RWPE2 (cell line): ENCODE data around the gene PPP4R4.

ENCODE experiments used
- ATAC-seq: fragments of 200-7000 bp; cut with Tn5 transposase; 3 replicates; pipeline ENCODE4 v1.9.1; 2021; ENCODE audit warnings: low read depth
- DNase-seq: peaks from one replicate; pipeline ENCODE4 v3.0.0-alpha.2; 2020; ENCODE audit warnings: low spot score
- H3K27ac ChIP-seq: fragments of 450-650 bp; 2 replicates; pipeline ENCODE4 v1.5.1; 2017; ENCODE audit warnings: mild to moderate bottlenecking; ENCODE audit not compliant: poor library complexity, severe bottlenecking
- H3K27me3 ChIP-seq: fragments of 250-450 bp; sonication (Bioruptor Pico); 2 replicates; pipeline ENCODE4 v1.5.1; 2021; ENCODE audit warnings: mild to moderate bottlenecking, moderate library complexity; ENCODE audit not compliant: insufficient read depth, poor library complexity, severe bottlenecking
- H3K36me3 ChIP-seq: fragments of 250-450 bp; sonication (Bioruptor Pico); 2 replicates; pipeline ENCODE4 v1.5.1; 2020; ENCODE audit warnings: low read depth, mild to moderate bottlenecking, moderate library complexity
- H3K4me1 ChIP-seq: fragments of 250-450 bp; sonication (Bioruptor Pico); 2 replicates; pipeline ENCODE4 v1.5.1; 2021; ENCODE audit warnings: mild to moderate bottlenecking, moderate library complexity; ENCODE audit not compliant: insufficient read depth, poor library complexity, severe bottlenecking
- H3K4me3 ChIP-seq: fragments of 250-450 bp; sonication (Bioruptor Pico); 2 replicates; pipeline ENCODE4 v1.5.1; 2021; ENCODE audit warnings: mild to moderate bottlenecking, moderate library complexity; ENCODE audit not compliant: severe bottlenecking
- H3K9me3 ChIP-seq: fragments of 250-450 bp; sonication (Bioruptor Pico); 2 replicates; pipeline ENCODE4 v1.5.1; 2021; ENCODE audit warnings: mild to moderate bottlenecking, moderate library complexity; ENCODE audit not compliant: severe bottlenecking
- CTCF ChIP-seq: fragments of 450-650 bp; IDR thresholded peaks from one replicate; pipeline ENCODE4 v1.5.1; 2017; ENCODE audit warnings: mild to moderate bottlenecking, moderate library complexity; ENCODE audit not compliant: poor library complexity, severe bottlenecking

PPP4R4 gene

GRCh38 chr14:94284221-94284620, 110.1 kb downstream of the PPP4R4 start:
- no peaks in the 10 kb centered on the region for H3K9me3 ChIP-seq
- no peaks in the 10 kb centered on the region for H3K4me1 ChIP-seq
- H3K4me3 ChIP-seq, result no peak overlapping the region
- no peaks in the 10 kb centered on the region for H3K36me3 ChIP-seq
- H3K27ac ChIP-seq, result no peak overlapping the region
- ATAC-seq (no peak), DNase-seq (no peak)
- no peak for TF ChIP-seq CTCF
- no peaks in the 10 kb centered on the region for H3K27me3 ChIP-seq

- Histone ChIP-seq H3K27me3 (no peaks in the 10 kb centered on the region), H3K4me3 (no peak overlapping the region), H3K9me3 (no peaks in the 10 kb centered on the region), H3K27ac (no peak overlapping the region), H3K4me1 (no peaks in the 10 kb centered on the region), H3K36me3 (no peaks in the 10 kb centered on the region)
- ATAC-seq (no peak), DNase-seq (no peak)
- no peak for TF ChIP-seq CTCF
Measured at GRCh38 chr14:94285158-94285557, 111.0 kb downstream of the PPP4R4 start.

GRCh38 chr14:94288610-94289465, 114.7 kb downstream of the PPP4R4 start:
- ATAC-seq (no peak), DNase-seq (no peak)
- no peaks in the 10 kb centered on the region for H3K27me3 ChIP-seq
- H3K9me3 ChIP-seq, result no peaks in the 10 kb centered on the region
- H3K36me3 ChIP-seq, result no peaks in the 10 kb centered on the region
- no peaks in the 10 kb centered on the region for H3K4me1 ChIP-seq
- H3K27ac ChIP-seq, result no peak overlapping the region
- no peak overlapping the region for H3K4me3 ChIP-seq
- no peak for TF ChIP-seq CTCF

GRCh38 chr14:94290197-94290596, 116.1 kb downstream of the PPP4R4 start:
- H3K9me3 ChIP-seq, result no peaks in the 10 kb centered on the region
- no peaks in the 10 kb centered on the region for H3K27me3 ChIP-seq
- no peak for TF ChIP-seq CTCF
- DNase-seq, result no peak
- H3K4me1 ChIP-seq, result no peaks in the 10 kb centered on the region
- H3K27ac ChIP-seq, result no peak overlapping the region
- no peaks in the 10 kb centered on the region for H3K36me3 ChIP-seq
- no peak for ATAC-seq
- no peak overlapping the region for H3K4me3 ChIP-seq
